Breast epithelium (tissue), 3 donors: Measurements from ENCODE around the gene EVA1A.

Source experiments
- POLR2A ChIP-seq: fragments of 450-650 bp; IDR thresholded peaks from one replicate; pipeline ENCODE4 v1.6.1; 2016; ENCODE audit warnings: antibody characterized with exemption, mild to moderate bottlenecking, moderate library complexity
- POLR2AphosphoS5 ChIP-seq, 3 donors: sonication (generic); formaldehyde crosslinking; IDR thresholded peaks; one replicate each; pipeline ENCODE4 v1.6.1; 2017; ENCODE audit warnings: antibody characterized with exemption in 3 of 3
- TF ChIP-seq, protein P1 (sequence below), 3 donors: fragments of 450-650 bp; IDR thresholded peaks; one replicate each; pipeline ENCODE4 v1.5.1; 2016 to 2017; ENCODE audit warnings: antibody characterized with exemption in 3 of 3, mild to moderate bottlenecking in 3 of 3, moderate library complexity in 3 of 3

DNA sequence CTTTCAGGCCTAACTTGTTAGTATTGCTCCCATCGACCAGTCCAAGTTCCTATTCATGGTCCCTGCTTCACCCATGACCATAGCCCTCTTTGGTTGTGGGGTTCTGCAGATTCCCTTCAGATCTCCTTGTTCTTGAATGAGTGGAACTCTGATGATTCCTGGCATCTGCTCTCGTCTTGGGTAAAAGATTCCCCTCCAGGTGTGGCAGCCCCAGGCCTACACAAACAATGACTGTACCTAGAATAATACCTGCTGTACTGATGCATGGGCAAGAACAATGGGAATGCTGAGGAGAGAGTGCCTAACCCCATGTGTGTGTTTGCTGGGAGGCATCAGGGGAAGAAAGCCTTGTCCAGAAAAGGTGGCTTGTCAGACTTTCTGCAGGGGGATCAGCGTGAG lies 46.7 kb upstream of the EVA1A start:
- TF ChIP-seq, protein P1, sequence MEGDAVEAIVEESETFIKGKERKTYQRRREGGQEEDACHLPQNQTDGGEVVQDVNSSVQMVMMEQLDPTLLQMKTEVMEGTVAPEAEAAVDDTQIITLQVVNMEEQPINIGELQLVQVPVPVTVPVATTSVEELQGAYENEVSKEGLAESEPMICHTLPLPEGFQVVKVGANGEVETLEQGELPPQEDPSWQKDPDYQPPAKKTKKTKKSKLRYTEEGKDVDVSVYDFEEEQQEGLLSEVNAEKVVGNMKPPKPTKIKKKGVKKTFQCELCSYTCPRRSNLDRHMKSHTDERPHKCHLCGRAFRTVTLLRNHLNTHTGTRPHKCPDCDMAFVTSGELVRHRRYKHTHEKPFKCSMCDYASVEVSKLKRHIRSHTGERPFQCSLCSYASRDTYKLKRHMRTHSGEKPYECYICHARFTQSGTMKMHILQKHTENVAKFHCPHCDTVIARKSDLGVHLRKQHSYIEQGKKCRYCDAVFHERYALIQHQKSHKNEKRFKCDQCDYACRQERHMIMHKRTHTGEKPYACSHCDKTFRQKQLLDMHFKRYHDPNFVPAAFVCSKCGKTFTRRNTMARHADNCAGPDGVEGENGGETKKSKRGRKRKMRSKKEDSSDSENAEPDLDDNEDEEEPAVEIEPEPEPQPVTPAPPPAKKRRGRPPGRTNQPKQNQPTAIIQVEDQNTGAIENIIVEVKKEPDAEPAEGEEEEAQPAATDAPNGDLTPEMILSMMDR (IDR thresholded peaks at IDR 0.05): no peak
- TF ChIP-seq POLR2A: no peak
- no peak for TF ChIP-seq POLR2AphosphoS5 (IDR thresholded peaks at IDR 0.05)
